Loucy (cell line): ENCODE data around the gene VPS37B.

Source experiments
- H2AFZ ChIP-seq: fragments of 200-600 bp; sonication (generic); 2 replicates; pipeline ENCODE4 v1.6.0; 2016; ENCODE audit warnings: antibody characterized with exemption, mild to moderate bottlenecking, low read length, moderate library complexity
- H3F3A ChIP-seq: fragments of 200-600 bp; 2 replicates; pipeline ENCODE4 v1.6.0; 2016; ENCODE audit warnings: antibody characterized with exemption, low read depth, mild to moderate bottlenecking
- H3K27me3 ChIP-seq: fragments of 200-600 bp; sonication (generic); 2 replicates; pipeline ENCODE4 v1.6.1; 2014; ENCODE audit warnings: low read length, mild to moderate bottlenecking; ENCODE audit not compliant: insufficient read depth, poor library complexity, severe bottlenecking
- H3K36me3 ChIP-seq: fragments of 200-600 bp; sonication (generic); 2 replicates; pipeline ENCODE4 v1.6.1; 2016; ENCODE audit warnings: low read length; ENCODE audit not compliant: insufficient read depth
- H3K4me1 ChIP-seq: fragments of 200-600 bp; sonication (generic); 2 replicates; pipeline ENCODE4 v1.5.1; 2014; ENCODE audit warnings: low read length, mild to moderate bottlenecking; ENCODE audit not compliant: insufficient read depth, poor library complexity, severe bottlenecking
- H3K4me2 ChIP-seq: fragments of 200-600 bp; sonication (generic); 2 replicates; pipeline ENCODE4 v1.6.0; 2014; ENCODE audit warnings: antibody characterized with exemption, low read length, low read depth, mild to moderate bottlenecking; ENCODE audit not compliant: poor library complexity, severe bottlenecking
- H3K4me3 ChIP-seq: fragments of 200-600 bp; sonication (generic); 2 replicates; pipeline ENCODE4 v1.5.1; 2014; ENCODE audit warnings: low read length, mild to moderate bottlenecking, mixed read lengths; ENCODE audit not compliant: poor library complexity, severe bottlenecking
- H3K79me2 ChIP-seq: fragments of 200-600 bp; sonication (generic); 2 replicates; pipeline ENCODE4 v1.6.1; 2014; ENCODE audit warnings: low read length; ENCODE audit not compliant: insufficient read depth
- H3K9ac ChIP-seq: fragments of 200-600 bp; sonication (generic); 2 replicates; pipeline ENCODE4 v1.6.0; 2014; ENCODE audit warnings: mild to moderate bottlenecking, low read depth, low read length, moderate library complexity; ENCODE audit not compliant: poor library complexity, severe bottlenecking
- H3K9me2 ChIP-seq: fragments of 200-600 bp; sonication (generic); replicated peaks from 2 replicates; pipeline ENCODE4 v1.6.1; 2016; ENCODE audit warnings: low read depth, low read length, mixed read lengths
- H3K9me3 ChIP-seq: fragments of 200-600 bp; sonication (generic); 2 replicates; pipeline ENCODE4 v1.6.1; 2014; ENCODE audit warnings: mild to moderate bottlenecking, antibody characterized with exemption, low read length, low read depth; ENCODE audit not compliant: insufficient read depth
- H4K20me1 ChIP-seq: fragments of 200-600 bp; sonication (generic); 2 replicates; pipeline ENCODE4 v1.6.0; 2014; ENCODE audit warnings: antibody characterized with exemption, low read length, mild to moderate bottlenecking; ENCODE audit not compliant: insufficient read depth, poor library complexity, severe bottlenecking
- EZH2phosphoT487 ChIP-seq: fragments of 200-600 bp; IDR thresholded peaks from 2 replicates; pipeline ENCODE4 v1.6.1; 2018; ENCODE audit warnings: antibody characterized with exemption, mild to moderate bottlenecking, moderate library complexity, borderline replicate concordance
- TF ChIP-seq, protein P1 (sequence below): fragments of 200-600 bp; sonication (generic); conservative IDR thresholded peaks from 2 replicates; pipeline ENCODE4 v1.5.1; 2014; ENCODE audit warnings: mild to moderate bottlenecking, antibody characterized with exemption, low read length

VPS37B gene

DNA sequence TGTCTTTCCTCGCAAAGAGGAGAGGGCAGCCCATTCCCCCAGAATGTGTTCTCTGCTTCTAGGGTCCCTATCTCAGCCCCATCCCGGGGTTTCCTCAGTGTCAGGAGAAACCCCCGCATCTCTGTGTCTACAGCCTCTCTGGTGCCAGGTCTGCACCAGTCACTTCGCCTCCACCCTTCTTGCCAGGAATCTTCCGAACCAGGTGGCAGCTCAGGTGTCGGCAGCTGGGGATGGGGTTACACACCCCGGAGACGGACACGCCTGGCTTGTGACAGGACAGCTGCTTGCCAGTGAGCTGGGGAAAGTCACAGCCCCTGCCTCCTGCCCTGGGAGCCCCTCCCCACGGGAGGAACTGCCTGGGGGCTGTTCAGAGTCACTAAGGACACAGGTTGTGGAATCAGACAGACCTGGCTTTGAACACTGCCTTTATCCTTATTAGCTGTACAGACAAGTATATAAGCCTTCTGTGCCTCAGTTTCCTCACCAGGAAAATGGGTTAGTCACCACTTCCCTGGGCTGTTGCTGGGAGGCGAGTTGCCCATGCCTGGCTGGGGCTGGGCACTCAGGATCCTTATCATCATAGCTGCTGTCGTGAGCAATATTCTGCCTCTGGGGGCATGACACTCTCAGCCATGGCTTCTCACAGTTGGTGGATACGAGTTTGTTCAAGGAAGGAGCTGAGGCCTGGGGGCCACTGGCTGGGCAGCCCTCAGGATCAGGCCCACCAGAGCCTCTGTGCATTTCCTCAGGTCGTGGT, 49.9 kb downstream of the VPS37B start:
- Histone ChIP-seq H3K4me2 (no peak overlapping the region), H2AFZ (no peak overlapping the region), H3F3A (no peaks in the 10 kb centered on the region), H3K4me1 (peaks cover 3% of the 10 kb centered on the region), H4K20me1 (peaks cover 9% of the 10 kb centered on the region), H3K36me3 (peaks cover 7% of the 10 kb centered on the region; the same call in 1 of the 2 replicates), H3K9ac (no peak overlapping the region), H3K27me3 (no peaks in the 10 kb centered on the region), H3K4me3 (no peak overlapping the region), H3K9me3 (no peaks in the 10 kb centered on the region), H3K79me2 (peaks cover 30% of the 10 kb centered on the region), H3K9me2 (no peaks in the 10 kb centered on the region)
- TF ChIP-seq, protein P1, sequence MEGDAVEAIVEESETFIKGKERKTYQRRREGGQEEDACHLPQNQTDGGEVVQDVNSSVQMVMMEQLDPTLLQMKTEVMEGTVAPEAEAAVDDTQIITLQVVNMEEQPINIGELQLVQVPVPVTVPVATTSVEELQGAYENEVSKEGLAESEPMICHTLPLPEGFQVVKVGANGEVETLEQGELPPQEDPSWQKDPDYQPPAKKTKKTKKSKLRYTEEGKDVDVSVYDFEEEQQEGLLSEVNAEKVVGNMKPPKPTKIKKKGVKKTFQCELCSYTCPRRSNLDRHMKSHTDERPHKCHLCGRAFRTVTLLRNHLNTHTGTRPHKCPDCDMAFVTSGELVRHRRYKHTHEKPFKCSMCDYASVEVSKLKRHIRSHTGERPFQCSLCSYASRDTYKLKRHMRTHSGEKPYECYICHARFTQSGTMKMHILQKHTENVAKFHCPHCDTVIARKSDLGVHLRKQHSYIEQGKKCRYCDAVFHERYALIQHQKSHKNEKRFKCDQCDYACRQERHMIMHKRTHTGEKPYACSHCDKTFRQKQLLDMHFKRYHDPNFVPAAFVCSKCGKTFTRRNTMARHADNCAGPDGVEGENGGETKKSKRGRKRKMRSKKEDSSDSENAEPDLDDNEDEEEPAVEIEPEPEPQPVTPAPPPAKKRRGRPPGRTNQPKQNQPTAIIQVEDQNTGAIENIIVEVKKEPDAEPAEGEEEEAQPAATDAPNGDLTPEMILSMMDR = no peak
- no peak for TF ChIP-seq EZH2phosphoT487

DNA sequence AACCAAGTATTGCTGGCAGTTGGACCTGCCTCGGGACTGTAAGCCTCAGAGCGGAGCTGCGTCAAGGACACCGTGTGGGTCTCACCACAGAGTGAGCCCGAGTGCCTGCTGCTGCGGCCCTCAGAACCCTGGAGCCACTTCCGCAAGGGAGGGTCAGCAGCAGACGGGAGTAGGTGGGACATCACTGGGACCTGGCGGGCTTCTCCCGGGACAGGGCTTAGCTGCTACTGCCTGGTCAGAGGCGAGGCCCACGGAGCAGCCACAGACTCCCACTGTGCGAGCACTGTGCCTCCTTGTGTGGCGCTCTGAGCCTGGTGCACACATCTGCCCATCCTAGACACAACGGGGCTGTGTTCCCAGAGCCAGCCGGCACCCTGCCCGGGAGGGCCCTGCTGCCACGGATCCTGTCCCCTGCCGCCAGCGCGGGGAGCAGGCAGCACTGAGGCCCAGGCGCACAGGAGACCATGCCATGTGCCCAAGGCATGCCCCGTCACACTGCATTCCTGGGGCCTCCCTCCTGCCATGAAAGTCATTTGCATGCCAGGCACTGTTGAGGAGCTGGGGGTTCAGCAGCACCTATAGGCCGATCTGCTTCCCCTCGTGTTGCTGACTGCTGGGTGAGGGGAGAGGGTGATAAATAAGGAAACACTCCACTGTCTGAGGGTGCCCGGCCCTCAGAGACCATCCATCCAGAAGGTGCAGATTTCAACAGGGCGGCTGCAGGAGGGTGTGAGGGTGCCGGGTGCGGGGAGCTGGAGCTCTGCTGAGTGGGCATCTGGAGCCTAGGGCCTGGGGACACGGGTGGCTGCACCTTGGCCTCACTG, 50.7 kb downstream of the VPS37B start:
- peaks cover 3% of the 10 kb centered on the region; the same call in 1 of the 2 replicates for H3K36me3 ChIP-seq
- H3K9me3 ChIP-seq = no peaks in the 10 kb centered on the region
- peaks cover 9% of the 10 kb centered on the region for H4K20me1 ChIP-seq
- no peak overlapping the region for H3K4me3 ChIP-seq
- no peak for TF ChIP-seq EZH2phosphoT487
- TF ChIP-seq, protein P1 = no peak
- H3K79me2 ChIP-seq = peaks cover 38% of the 10 kb centered on the region
- H3K27me3 ChIP-seq = no peaks in the 10 kb centered on the region
- no peaks in the 10 kb centered on the region for H3F3A ChIP-seq
- H3K9ac ChIP-seq = no peak overlapping the region
- H3K4me1 ChIP-seq = peaks cover 4% of the 10 kb centered on the region
- H2AFZ ChIP-seq = no peak overlapping the region
- H3K4me2 ChIP-seq = no peak overlapping the region
- no peaks in the 10 kb centered on the region for H3K9me2 ChIP-seq

DNA sequence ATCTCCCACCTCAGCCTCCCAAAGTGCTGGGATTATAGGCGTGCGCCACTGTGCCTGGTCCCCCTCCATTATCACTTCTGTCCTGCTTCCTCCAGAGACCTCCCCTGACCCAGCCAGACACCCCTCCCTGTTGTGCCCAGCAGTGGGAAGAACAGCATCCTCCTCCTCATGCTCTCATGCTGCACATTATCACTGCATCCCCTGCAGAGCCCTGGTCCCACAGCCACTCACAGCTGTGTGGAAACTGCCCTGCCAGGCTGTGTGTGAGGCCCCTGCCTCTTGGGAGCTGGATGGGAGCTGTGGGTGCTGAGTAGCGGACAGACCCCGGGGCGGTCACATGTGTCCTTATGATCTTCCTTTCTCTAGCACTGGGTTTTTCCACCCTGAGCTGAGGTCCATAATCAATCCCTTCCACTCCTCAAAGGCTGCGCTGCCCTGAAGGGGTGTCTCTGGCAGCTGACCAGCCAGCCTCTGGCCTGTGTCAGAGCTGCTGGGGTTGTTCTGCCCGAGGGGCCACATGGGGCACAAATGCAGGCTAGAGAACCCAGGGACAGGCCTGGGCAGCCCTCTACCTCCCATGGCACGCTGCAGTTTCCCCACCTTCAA, 51.5 kb downstream of the VPS37B start:
- Histone ChIP-seq H3K9me2 (no peaks in the 10 kb centered on the region), H3K27me3 (no peaks in the 10 kb centered on the region), H3K9ac (no peak overlapping the region), H3K4me3 (no peak overlapping the region), H3K4me2 (no peak overlapping the region), H4K20me1 (peaks cover 10% of the 10 kb centered on the region), H3K9me3 (no peaks in the 10 kb centered on the region), H3K4me1 (peaks cover 9% of the 10 kb centered on the region), H3K79me2 (peaks cover 46% of the 10 kb centered on the region), H2AFZ (no peak overlapping the region), H3F3A (no peaks in the 10 kb centered on the region), H3K36me3 (no peaks in the 10 kb centered on the region)
- TF ChIP-seq, protein P1 = no peak
- TF ChIP-seq EZH2phosphoT487 = no peak
